SH-SY5Y (cell line): ENCODE measurements around the gene PRDM16.

Source experiments
- GATA2 ChIP-seq: IDR thresholded peaks from 2 replicates; pipeline ENCODE4 v1.6.1; 2011; ENCODE audit warnings: mild to moderate bottlenecking, low read depth, low read length
- GATA3 ChIP-seq: IDR thresholded peaks from 2 replicates; pipeline ENCODE4 v1.6.1; 2011; ENCODE audit warnings: low read depth, mild to moderate bottlenecking, low read length, moderate library complexity

GRCh38 chr1:3078871-3079270, 9.9 kb downstream of the PRDM16 start:
- TF ChIP-seq GATA2: no peak
- TF ChIP-seq GATA3: no peak
